OCI-LY1 (cell line): Measurements from ENCODE around the gene COX10.

Experiments
- H2AFZ ChIP-seq: fragments of 200-600 bp; sonication (generic), shearing (Covaris generic); 2 replicates; pipeline ENCODE4 v1.6.0; 2014; ENCODE audit warnings: antibody characterized with exemption, mild to moderate bottlenecking, low read length
- H3F3A ChIP-seq: fragments of 200-600 bp; sonication (generic), shearing (Covaris generic); 2 replicates; pipeline ENCODE4 v1.6.0; 2014; ENCODE audit warnings: mild to moderate bottlenecking, antibody characterized with exemption, low read length, moderate library complexity; ENCODE audit not compliant: insufficient read depth
- H3K27ac ChIP-seq: fragments of 200-600 bp; sonication (generic); 2 replicates; pipeline ENCODE4 v1.5.1; 2014; ENCODE audit warnings: low read length, mixed run types, mild to moderate bottlenecking, low read depth; ENCODE audit not compliant: poor library complexity, severe bottlenecking
- H3K27me3 ChIP-seq: fragments of 200-600 bp; sonication (generic); 2 replicates; pipeline ENCODE4 v1.6.0; 2014; ENCODE audit warnings: antibody characterized with exemption, mild to moderate bottlenecking, low read length, moderate library complexity; ENCODE audit not compliant: insufficient read depth
- H3K36me3 ChIP-seq: fragments of 200-600 bp; sonication (generic); 2 replicates; pipeline ENCODE4 v1.6.1; 2014; ENCODE audit warnings: mild to moderate bottlenecking, antibody characterized with exemption, low read length, moderate library complexity, mixed read lengths; ENCODE audit not compliant: insufficient read depth
- H3K4me1 ChIP-seq: fragments of 200-600 bp; sonication (generic); 2 replicates; pipeline ENCODE4 v1.5.1; 2014; ENCODE audit warnings: mild to moderate bottlenecking, low read length, moderate library complexity; ENCODE audit not compliant: insufficient read depth, severe bottlenecking
- H3K4me2 ChIP-seq: fragments of 200-600 bp; sonication (generic), shearing (Covaris generic); 2 replicates; pipeline ENCODE4 v1.6.1; 2014; ENCODE audit warnings: low read length
- H3K4me3 ChIP-seq: fragments of 200-600 bp; sonication (generic); 2 replicates; pipeline ENCODE4 v1.5.1; 2014; ENCODE audit warnings: low read length, low read depth, mild to moderate bottlenecking, mixed read lengths; ENCODE audit not compliant: poor library complexity, severe bottlenecking
- H3K79me2 ChIP-seq: fragments of 200-600 bp; shearing (Covaris generic); 2 replicates; pipeline ENCODE4 v1.6.1; 2016; ENCODE audit warnings: mixed run types, low read length, mixed read lengths; ENCODE audit not compliant: insufficient read depth
- H3K9ac ChIP-seq: fragments of 200-600 bp; sonication (generic), shearing (Covaris generic); 2 replicates; pipeline ENCODE4 v1.6.1; 2014; ENCODE audit warnings: mild to moderate bottlenecking, low read length, mixed read lengths
- H3K9me2 ChIP-seq: fragments of 200-600 bp; sonication (generic), shearing (Covaris generic); 2 replicates; pipeline ENCODE4 v1.6.1; 2014; ENCODE audit warnings: low read depth, mild to moderate bottlenecking, low read length, mixed read lengths
- H3K9me3 ChIP-seq: fragments of 200-600 bp; shearing (Covaris generic); 2 replicates; pipeline ENCODE4 v1.6.1; 2014; ENCODE audit warnings: low read length, mixed read lengths
- H4K20me1 ChIP-seq: fragments of 200-600 bp; sonication (generic), shearing (Covaris generic); 2 replicates; pipeline ENCODE4 v1.6.0; 2016; ENCODE audit warnings: mild to moderate bottlenecking, low read length; ENCODE audit not compliant: insufficient read depth
- CTCF ChIP-seq: fragments of 200-600 bp; sonication (generic), shearing (Covaris generic); IDR thresholded peaks from 2 replicates; pipeline ENCODE4 v1.5.1; 2017; ENCODE audit warnings: mild to moderate bottlenecking, antibody characterized with exemption, low read length, moderate library complexity, mixed read lengths
- EZH2 ChIP-seq: fragments of 200-600 bp; sonication (generic), shearing (Covaris generic); IDR thresholded peaks from 2 replicates; pipeline ENCODE4 v1.8.0; 2017; ENCODE audit warnings: borderline replicate concordance, mixed run types, mild to moderate bottlenecking, antibody characterized with exemption, low read length, moderate library complexity, mixed read lengths

The COX10 gene

DNA sequence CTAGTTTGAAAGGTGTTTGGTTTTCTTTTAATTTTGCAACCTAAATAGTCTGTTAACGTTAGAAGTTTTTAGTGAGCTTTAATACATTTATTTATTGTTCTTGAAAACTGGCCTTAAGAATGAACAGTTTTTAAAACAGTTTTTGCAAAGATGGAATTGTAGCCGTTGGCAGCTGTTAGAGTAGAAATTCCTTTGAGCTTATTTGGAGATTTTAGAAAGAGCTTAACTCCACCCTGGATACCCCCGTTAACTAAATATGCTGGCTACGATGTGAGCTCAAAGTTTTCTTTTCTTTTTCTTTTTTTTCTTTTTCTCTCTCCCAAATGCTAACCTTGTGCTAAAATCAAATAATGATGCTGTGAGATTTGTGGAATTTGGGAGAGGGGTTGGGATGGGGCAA, 75.2 kb downstream of the COX10 start:
- H3K9me3 ChIP-seq = 0 out of 2 replicates have a peak, but pooled peaks cover 5% of the 10 kb centered on the region
- H3K4me2 ChIP-seq = no peak overlapping the region
- H3K79me2 ChIP-seq = no peaks in the 10 kb centered on the region
- H4K20me1 ChIP-seq = no peaks in the 10 kb centered on the region
- H3K9ac ChIP-seq = no peak overlapping the region
- H3F3A ChIP-seq = no peaks in the 10 kb centered on the region
- TF ChIP-seq CTCF = no peak
- no peak for TF ChIP-seq EZH2
- H3K27me3 ChIP-seq = no peaks in the 10 kb centered on the region
- H3K27ac ChIP-seq = no peak overlapping the region
- H2AFZ ChIP-seq = no peak overlapping the region
- no peaks in the 10 kb centered on the region for H3K4me1 ChIP-seq
- no peaks in the 10 kb centered on the region for H3K9me2 ChIP-seq
- no peak overlapping the region for H3K4me3 ChIP-seq
- H3K36me3 ChIP-seq = no peaks in the 10 kb centered on the region

GRCh38 chr17:14149751-14150150, 80.4 kb downstream of the COX10 start:
- no peaks in the 10 kb centered on the region for H3K9me2 ChIP-seq
- H3K9ac ChIP-seq = no peak overlapping the region
- H3K9me3 ChIP-seq = 0 out of 2 replicates have a peak, but pooled peaks cover 5% of the 10 kb centered on the region
- no peaks in the 10 kb centered on the region for H3K36me3 ChIP-seq
- no peak overlapping the region for H3K4me2 ChIP-seq
- no peaks in the 10 kb centered on the region for H4K20me1 ChIP-seq
- no peaks in the 10 kb centered on the region for H3K27me3 ChIP-seq
- H2AFZ ChIP-seq = no peak overlapping the region
- no peaks in the 10 kb centered on the region for H3K4me1 ChIP-seq
- H3F3A ChIP-seq = no peaks in the 10 kb centered on the region
- H3K27ac ChIP-seq = no peak overlapping the region
- no peak for TF ChIP-seq EZH2
- TF ChIP-seq CTCF = no peak
- no peak overlapping the region for H3K4me3 ChIP-seq
- no peaks in the 10 kb centered on the region for H3K79me2 ChIP-seq

- no peaks in the 10 kb centered on the region for H3K79me2 ChIP-seq
- TF ChIP-seq CTCF = no peak
- no peak for TF ChIP-seq EZH2
- H3K4me1 ChIP-seq = no peaks in the 10 kb centered on the region
- no peak overlapping the region for H3K9ac ChIP-seq
- H3K27me3 ChIP-seq = no peaks in the 10 kb centered on the region
- no peaks in the 10 kb centered on the region for H3K9me2 ChIP-seq
- H3F3A ChIP-seq = no peaks in the 10 kb centered on the region
- no peaks in the 10 kb centered on the region for H3K36me3 ChIP-seq
- no peak overlapping the region for H3K4me3 ChIP-seq
- 0 out of 2 replicates have a peak, but pooled peaks cover under 1% of the 10 kb centered on the region for H3K9me3 ChIP-seq
- H2AFZ ChIP-seq = no peak overlapping the region
- no peak overlapping the region for H3K4me2 ChIP-seq
- no peak overlapping the region for H3K27ac ChIP-seq
- no peaks in the 10 kb centered on the region for H4K20me1 ChIP-seq
Observed at GRCh38 chr17:14150619-14151018, 81.3 kb downstream of the COX10 start.
